ENCODE data around the gene ODAD3.

DNA sequence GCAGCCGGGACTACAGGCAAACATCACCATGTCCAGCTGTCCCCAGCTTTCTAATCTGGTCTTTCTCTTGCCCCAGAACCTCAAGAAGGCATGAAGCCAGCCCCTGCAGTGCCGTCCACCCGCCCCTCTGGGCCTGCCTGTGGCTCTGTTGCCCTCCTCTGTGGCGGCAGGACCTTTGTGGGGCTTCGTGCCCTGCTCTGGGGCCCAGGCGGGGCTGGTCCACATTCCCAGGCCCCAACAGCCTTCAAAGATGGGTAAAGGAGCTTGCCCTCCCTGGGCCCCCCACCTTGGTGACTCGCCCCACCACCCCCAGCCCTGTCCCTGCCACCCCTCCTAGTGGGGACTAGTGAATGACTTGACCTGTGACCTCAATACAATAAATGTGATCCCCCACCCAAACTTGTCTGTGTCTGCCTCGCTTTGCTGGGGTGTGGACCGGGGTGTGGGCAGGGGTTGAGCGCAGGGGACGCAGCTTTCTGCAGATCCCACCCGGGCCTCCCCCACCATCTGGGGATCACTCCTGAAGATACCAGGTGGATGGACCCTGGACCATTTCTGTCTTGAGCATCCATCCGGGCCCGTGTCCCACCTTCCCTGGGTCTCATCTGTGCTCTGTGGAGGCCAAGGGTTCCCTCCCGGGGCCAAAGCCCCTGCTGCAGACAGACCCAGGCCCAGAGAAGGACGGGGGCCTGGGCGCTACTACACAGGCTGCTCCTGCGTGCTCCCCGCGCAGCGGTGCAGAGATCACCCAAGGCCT, 15.8 kb upstream of the ODAD3 start:
- TF ChIP-seq CTCF (IDR thresholded peaks at IDR 0.05; ENCODE audit: insufficient read depth, low read depth, low read length), result no peak
- no peak for TF ChIP-seq EZH2 (IDR thresholded peaks at IDR 0.05; ENCODE audit: insufficient read depth, low read length)
